ENCODE measurements around the gene FUOM.

- TF ChIP-seq CTCF (conservative IDR thresholded peaks at IDR 0.05; ENCODE audit: low read depth, low read length), result no peak
- no peak for TF ChIP-seq BHLHE40 (IDR thresholded peaks at IDR 0.05; ENCODE audit: low read depth, low read length)
- TF ChIP-seq MAFK (IDR thresholded peaks at IDR 0.05; ENCODE audit: low read depth, low read length), result no peak
- no peak for TF ChIP-seq USF2 (IDR thresholded peaks at IDR 0.05; ENCODE audit: low read depth, low read length)
- TF ChIP-seq MXI1 (IDR thresholded peaks at IDR 0.05; ENCODE audit: borderline replicate concordance, low read depth, low read length), result no peak
- no peak for TF ChIP-seq CEBPB (IDR thresholded peaks at IDR 0.05; ENCODE audit: low read depth, low read length)
- TF ChIP-seq MAZ (IDR thresholded peaks at IDR 0.05; ENCODE audit: borderline replicate concordance, low read depth, low read length), result no peak
- TF ChIP-seq POLR2A (IDR thresholded peaks at IDR 0.05; ENCODE audit: low read depth, low read length), result no peak
- no peak for TF ChIP-seq RAD21 (IDR thresholded peaks at IDR 0.05; ENCODE audit: low read length)
- no peak for TF ChIP-seq RFX5 (IDR thresholded peaks at IDR 0.05; ENCODE audit: low read depth, low read length)
- no peak for TF ChIP-seq ELK1 (IDR thresholded peaks at IDR 0.05; ENCODE audit: borderline replicate concordance, low read depth, low read length)
- no peak for TF ChIP-seq FOS (IDR thresholded peaks at IDR 0.05; ENCODE audit: low read depth, low read length)
- TF ChIP-seq RCOR1 (IDR thresholded peaks at IDR 0.05; ENCODE audit: insufficient replicate concordance, low read length), result no peak
Measured at GRCh38 chr10:133400624-133401424, 43.0 kb upstream of the FUOM start.
